Measurements from ENCODE around the gene SLC1A7.

The SLC1A7 gene

GRCh38 chr1:53132176-53132575 lies 10.3 kb downstream of the SLC1A7 start:
- DNase-seq = no peak

- DNase-seq = no peak
These were observed 10.9 kb downstream of the SLC1A7 start for GRCh38 chr1:53131590-53131938.

- no peak for DNase-seq
These were observed 11.4 kb downstream of the SLC1A7 start for GRCh38 chr1:53130878-53131589.

GRCh38 chr1:53130598-53130877 lies 11.9 kb downstream of the SLC1A7 start:
- DNase-seq = no peak

- DNase-seq = no peak
These were observed 12.4 kb downstream of the SLC1A7 start for GRCh38 chr1:53129891-53130597.

- no peak for DNase-seq
These were observed 14.0 kb downstream of the SLC1A7 start for GRCh38 chr1:53128401-53128800.

GRCh38 chr1:53127546-53127945 lies 14.9 kb downstream of the SLC1A7 start:
- DNase-seq = peak; percentile 21

- no peak for DNase-seq
These were observed 15.9 kb downstream of the SLC1A7 start for GRCh38 chr1:53126495-53126894.

GRCh38 chr1:53125623-53126360 lies 16.6 kb downstream of the SLC1A7 start:
- DNase-seq = no peak

- no peak for DNase-seq
These were observed 17.3 kb downstream of the SLC1A7 start for GRCh38 chr1:53125122-53125521.

GRCh38 chr1:53123453-53124140 lies 18.8 kb downstream of the SLC1A7 start:
- no peak for DNase-seq

GRCh38 chr1:53122961-53123413 lies 19.5 kb downstream of the SLC1A7 start:
- no peak for DNase-seq

- no peak for DNase-seq
These were observed 20.1 kb downstream of the SLC1A7 start for GRCh38 chr1:53122201-53122885.

- no peak for DNase-seq
These were observed 20.9 kb downstream of the SLC1A7 start for GRCh38 chr1:53121319-53122172.

- DNase-seq = no peak
These were observed 21.8 kb downstream of the SLC1A7 start for GRCh38 chr1:53120659-53121058.

GRCh38 chr1:53117836-53118235 lies 24.6 kb downstream of the SLC1A7 start:
- DNase-seq = no peak

- no peak for DNase-seq
These were observed 25.4 kb downstream of the SLC1A7 start for GRCh38 chr1:53116933-53117600.

- no peak for DNase-seq
These were observed 26.1 kb downstream of the SLC1A7 start for GRCh38 chr1:53116307-53116810.

GRCh38 chr1:53115403-53116306 lies 26.8 kb downstream of the SLC1A7 start:
- no peak for DNase-seq
